ENCODE results near the gene TLE2.

DNA sequence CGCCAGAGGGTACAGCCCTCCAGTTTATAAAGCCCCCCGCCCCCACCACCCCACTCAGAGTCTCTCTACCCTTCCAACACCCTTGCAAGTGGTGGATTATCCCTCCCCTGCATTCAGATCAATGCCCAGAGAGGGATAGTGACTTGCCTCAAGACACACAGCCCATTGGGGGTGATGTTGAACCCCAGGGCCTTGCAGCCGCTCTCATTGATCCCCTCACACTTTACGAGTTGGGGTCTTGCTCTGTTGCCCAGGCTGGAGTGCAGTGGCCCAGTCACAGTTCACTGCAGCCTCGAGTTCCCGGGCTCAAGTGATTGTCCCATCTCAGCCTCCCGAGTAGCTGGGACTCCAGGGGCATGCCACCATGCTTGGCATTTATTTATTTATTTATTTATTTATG is 11.2 kb downstream of the TLE2 start:
- TF ChIP-seq, protein P1, sequence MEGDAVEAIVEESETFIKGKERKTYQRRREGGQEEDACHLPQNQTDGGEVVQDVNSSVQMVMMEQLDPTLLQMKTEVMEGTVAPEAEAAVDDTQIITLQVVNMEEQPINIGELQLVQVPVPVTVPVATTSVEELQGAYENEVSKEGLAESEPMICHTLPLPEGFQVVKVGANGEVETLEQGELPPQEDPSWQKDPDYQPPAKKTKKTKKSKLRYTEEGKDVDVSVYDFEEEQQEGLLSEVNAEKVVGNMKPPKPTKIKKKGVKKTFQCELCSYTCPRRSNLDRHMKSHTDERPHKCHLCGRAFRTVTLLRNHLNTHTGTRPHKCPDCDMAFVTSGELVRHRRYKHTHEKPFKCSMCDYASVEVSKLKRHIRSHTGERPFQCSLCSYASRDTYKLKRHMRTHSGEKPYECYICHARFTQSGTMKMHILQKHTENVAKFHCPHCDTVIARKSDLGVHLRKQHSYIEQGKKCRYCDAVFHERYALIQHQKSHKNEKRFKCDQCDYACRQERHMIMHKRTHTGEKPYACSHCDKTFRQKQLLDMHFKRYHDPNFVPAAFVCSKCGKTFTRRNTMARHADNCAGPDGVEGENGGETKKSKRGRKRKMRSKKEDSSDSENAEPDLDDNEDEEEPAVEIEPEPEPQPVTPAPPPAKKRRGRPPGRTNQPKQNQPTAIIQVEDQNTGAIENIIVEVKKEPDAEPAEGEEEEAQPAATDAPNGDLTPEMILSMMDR (IDR thresholded peaks at IDR 0.05) = no peak
- TF ChIP-seq EZH2 (IDR thresholded peaks at IDR 0.05) = no peak

All from neural progenitor cell (in vitro differentiated cells).